ENCODE results near the gene PRODH2.
A peak's percentile ranks its signal among the peaks of the same experiment; 100 is the strongest.

Gene PRODH2

DNA sequence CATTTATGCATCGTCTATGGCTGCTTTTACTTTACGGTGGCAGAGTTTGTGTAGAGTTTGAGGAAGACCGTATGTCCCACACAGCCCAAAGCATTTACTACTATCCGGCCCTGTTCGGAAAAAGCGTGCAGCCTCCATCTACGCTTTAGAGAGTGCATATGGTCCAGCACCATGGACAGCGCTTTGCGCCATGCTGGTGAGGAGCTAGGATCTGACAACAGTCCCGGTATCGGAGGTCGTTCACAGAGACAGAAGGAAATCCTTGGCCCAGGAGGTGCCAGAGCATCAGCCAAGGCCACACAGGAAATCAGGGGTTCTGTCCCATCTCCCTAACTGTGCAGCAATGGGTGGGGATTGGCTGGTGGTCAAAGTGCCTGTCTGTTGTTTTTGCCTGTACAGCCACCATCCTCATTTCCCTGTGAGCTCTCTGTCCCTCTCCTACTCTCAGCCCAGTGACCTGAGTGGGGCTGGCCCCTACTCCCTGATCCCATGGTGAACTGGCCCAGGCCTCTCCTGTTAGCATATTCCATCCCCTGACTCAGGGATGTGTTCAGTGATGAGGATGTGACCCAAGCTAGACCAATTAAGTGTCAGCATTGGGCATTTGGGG lies 16.2 kb upstream of the PRODH2 start:
- TF ChIP-seq SIN3A (IDR thresholded peaks at IDR 0.05; ENCODE audit: borderline replicate concordance, insufficient read depth, low read length) (peak; percentile 92; the same call in 1 of the 2 replicates), TAF1 (IDR thresholded peaks at IDR 0.05; ENCODE audit: borderline replicate concordance, insufficient read depth, low read length) (no peak), FOXP2 (optimal IDR thresholded peaks at IDR 0.05; ENCODE audit: borderline replicate concordance, extremely low read depth, extremely low read length, insufficient read depth) (no peak), POLR2AphosphoS5 (IDR thresholded peaks at IDR 0.05; ENCODE audit: low read depth, low read length) (no peak)
- TF ChIP-seq, protein P1, sequence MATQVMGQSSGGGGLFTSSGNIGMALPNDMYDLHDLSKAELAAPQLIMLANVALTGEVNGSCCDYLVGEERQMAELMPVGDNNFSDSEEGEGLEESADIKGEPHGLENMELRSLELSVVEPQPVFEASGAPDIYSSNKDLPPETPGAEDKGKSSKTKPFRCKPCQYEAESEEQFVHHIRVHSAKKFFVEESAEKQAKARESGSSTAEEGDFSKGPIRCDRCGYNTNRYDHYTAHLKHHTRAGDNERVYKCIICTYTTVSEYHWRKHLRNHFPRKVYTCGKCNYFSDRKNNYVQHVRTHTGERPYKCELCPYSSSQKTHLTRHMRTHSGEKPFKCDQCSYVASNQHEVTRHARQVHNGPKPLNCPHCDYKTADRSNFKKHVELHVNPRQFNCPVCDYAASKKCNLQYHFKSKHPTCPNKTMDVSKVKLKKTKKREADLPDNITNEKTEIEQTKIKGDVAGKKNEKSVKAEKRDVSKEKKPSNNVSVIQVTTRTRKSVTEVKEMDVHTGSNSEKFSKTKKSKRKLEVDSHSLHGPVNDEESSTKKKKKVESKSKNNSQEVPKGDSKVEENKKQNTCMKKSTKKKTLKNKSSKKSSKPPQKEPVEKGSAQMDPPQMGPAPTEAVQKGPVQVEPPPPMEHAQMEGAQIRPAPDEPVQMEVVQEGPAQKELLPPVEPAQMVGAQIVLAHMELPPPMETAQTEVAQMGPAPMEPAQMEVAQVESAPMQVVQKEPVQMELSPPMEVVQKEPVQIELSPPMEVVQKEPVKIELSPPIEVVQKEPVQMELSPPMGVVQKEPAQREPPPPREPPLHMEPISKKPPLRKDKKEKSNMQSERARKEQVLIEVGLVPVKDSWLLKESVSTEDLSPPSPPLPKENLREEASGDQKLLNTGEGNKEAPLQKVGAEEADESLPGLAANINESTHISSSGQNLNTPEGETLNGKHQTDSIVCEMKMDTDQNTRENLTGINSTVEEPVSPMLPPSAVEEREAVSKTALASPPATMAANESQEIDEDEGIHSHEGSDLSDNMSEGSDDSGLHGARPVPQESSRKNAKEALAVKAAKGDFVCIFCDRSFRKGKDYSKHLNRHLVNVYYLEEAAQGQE (IDR thresholded peaks at IDR 0.05; ENCODE audit: insufficient read depth in 1 of 2, low read depth in 2 of 2, low read length in 2 of 2), result peak; percentile 99 to 100

DNA sequence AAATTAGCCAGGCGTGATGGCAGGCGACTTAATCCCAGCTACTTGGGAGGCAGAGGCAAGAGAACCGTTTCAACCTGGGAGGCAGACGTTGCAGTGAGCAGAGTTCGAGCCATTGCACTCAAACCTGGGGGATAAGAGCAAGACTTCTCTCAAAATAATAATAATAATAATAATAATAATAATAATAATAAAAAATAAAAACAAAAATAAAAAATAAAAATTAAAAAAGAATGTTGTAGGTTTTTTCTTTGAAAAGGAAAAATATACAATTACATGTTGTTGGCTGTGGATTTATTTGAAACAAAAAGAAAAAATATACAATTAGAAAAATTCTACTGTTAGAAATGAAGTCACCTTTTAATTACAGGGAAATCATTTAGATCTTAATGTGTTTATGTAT lies 11.5 kb upstream of the PRODH2 start:
- TF ChIP-seq, protein P1 (IDR thresholded peaks at IDR 0.05; ENCODE audit: insufficient read depth in 1 of 2, low read depth in 2 of 2, low read length in 2 of 2), result no peak
- TF ChIP-seq TAF1 (IDR thresholded peaks at IDR 0.05; ENCODE audit: borderline replicate concordance, insufficient read depth, low read length) (no peak), POLR2AphosphoS5 (IDR thresholded peaks at IDR 0.05; ENCODE audit: low read depth, low read length) (no peak), SIN3A (IDR thresholded peaks at IDR 0.05; ENCODE audit: borderline replicate concordance, insufficient read depth, low read length) (no peak), FOXP2 (optimal IDR thresholded peaks at IDR 0.05; ENCODE audit: borderline replicate concordance, extremely low read depth, extremely low read length, insufficient read depth) (no peak)

DNA sequence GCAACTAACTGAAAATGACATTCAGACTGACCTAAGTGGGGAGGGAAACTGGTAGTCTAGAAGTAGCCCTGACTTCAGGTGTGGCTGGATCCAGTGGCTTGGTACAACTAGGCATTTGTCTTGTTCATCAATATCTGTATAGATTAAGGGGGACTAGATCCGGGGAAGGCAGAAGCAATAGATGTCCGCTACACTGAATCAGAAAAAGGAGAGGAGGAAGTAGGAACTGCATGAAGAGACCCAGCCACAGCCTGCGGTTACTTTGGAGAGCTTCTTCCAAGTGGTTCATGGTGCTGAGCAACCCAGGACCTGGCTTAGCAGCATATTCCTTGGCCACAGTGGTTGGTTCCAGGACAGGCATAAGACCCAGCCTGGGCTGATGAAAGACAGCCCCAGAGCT lies 9.9 kb upstream of the PRODH2 start:
- no peak for TF ChIP-seq TAF1 (IDR thresholded peaks at IDR 0.05; ENCODE audit: borderline replicate concordance, insufficient read depth, low read length)
- TF ChIP-seq POLR2AphosphoS5 (IDR thresholded peaks at IDR 0.05; ENCODE audit: low read depth, low read length), result no peak
- TF ChIP-seq, protein P1 (IDR thresholded peaks at IDR 0.05; ENCODE audit: insufficient read depth in 1 of 2, low read depth in 2 of 2, low read length in 2 of 2), result no peak
- no peak for TF ChIP-seq SIN3A (IDR thresholded peaks at IDR 0.05; ENCODE audit: borderline replicate concordance, insufficient read depth, low read length)

DNA sequence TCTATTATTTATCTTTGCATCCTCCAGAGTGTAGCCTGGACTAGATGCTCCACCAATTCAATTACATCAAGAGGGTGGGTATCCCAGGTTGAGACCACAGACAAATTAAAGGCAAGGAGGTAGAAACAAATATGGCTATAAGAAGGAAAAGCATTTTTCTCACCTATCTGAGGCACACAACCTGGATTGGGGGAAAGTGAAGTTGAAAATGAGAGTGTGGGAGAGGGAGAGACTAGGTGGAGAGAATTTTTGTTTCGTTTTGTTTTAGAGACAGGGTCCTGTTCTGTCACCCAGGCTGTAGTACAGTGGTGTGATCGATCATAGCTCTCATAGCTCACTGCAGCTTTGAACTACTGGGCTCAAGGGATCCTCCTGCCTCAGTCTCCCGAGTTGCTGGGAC lies 5.8 kb upstream of the PRODH2 start:
- no peak for TF ChIP-seq TAF1 (IDR thresholded peaks at IDR 0.05; ENCODE audit: borderline replicate concordance, insufficient read depth, low read length)
- TF ChIP-seq, protein P1 (IDR thresholded peaks at IDR 0.05; ENCODE audit: insufficient read depth in 1 of 2, low read depth in 2 of 2, low read length in 2 of 2), result no peak
- TF ChIP-seq FOXP2 (optimal IDR thresholded peaks at IDR 0.05; ENCODE audit: borderline replicate concordance, extremely low read depth, extremely low read length, insufficient read depth), result no peak
- TF ChIP-seq SIN3A (IDR thresholded peaks at IDR 0.05; ENCODE audit: borderline replicate concordance, insufficient read depth, low read length), result no peak
- no peak for TF ChIP-seq POLR2AphosphoS5 (IDR thresholded peaks at IDR 0.05; ENCODE audit: low read depth, low read length)

DNA sequence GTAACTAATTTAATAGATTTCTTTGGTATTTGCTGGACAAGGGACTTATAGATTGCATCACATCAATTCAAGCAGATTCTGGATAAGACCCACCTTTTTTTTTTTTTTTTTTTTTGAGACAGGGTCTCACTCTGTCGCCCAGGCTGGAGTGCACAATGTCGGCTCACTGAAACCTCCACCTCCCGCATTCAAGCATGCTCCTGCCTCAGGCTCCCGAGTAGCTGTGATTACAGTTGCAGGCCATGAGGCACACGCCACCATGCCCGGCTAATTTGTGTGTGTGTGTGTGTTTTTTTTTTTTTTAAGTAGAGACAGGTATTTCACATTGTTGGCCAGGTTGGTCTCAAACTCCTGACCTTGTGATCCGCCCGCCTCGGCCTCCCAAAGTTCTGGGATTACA lies 4.2 kb upstream of the PRODH2 start:
- TF ChIP-seq TAF1 (IDR thresholded peaks at IDR 0.05; ENCODE audit: borderline replicate concordance, insufficient read depth, low read length) (no peak), FOXP2 (optimal IDR thresholded peaks at IDR 0.05; ENCODE audit: borderline replicate concordance, extremely low read depth, extremely low read length, insufficient read depth) (no peak), POLR2AphosphoS5 (IDR thresholded peaks at IDR 0.05; ENCODE audit: low read depth, low read length) (no peak), SIN3A (IDR thresholded peaks at IDR 0.05; ENCODE audit: borderline replicate concordance, insufficient read depth, low read length) (no peak)
- TF ChIP-seq, protein P1 (IDR thresholded peaks at IDR 0.05; ENCODE audit: insufficient read depth in 1 of 2, low read depth in 2 of 2, low read length in 2 of 2), result no peak
